PC-9 (cell line): ENCODE measurements around the gene NCK1. TPM values are rescaled to one million over a fixed set of nuclear protein-coding genes. Genes with fewer than 3 reads are reported as not detected.

ENCODE experiments used
- BruUV-seq: library from RNA; stranded (reverse); fragments of 400-500 nt; replicated peaks from 2 replicates; lab custom pipeline; 2021; lab: Mats Ljungman, UMichigan
- CTCF ChIA-PET: fragments of 300-600 bp; sonication (Branson Sonifier 250); formaldehyde crosslinking; loops from one replicate; lab custom pipeline; 2022; ENCODE audit warnings: antibody characterized with exemption; lab: Charles Lee
- POLR2A ChIA-PET: fragments of 300-600 bp; sonication (Branson Sonifier 250); formaldehyde crosslinking; loops from one replicate; lab custom pipeline; 2022; ENCODE audit warnings: antibody characterized with exemption; ENCODE audit not compliant: unreplicated experiment; lab: Charles Lee
- DNase-seq, 2 experiments: peaks; one replicate each; pipeline versions ENCODE4 v3.0.0 to v3.0.0-alpha.2; 2015 to 2022; ENCODE audit warnings: mixed read lengths in 1 of 2
- H2AFZ ChIP-seq: fragments of 200-600 bp; sonication (generic); 2 replicates; pipeline ENCODE4 v1.8.1; 2017; ENCODE audit warnings: antibody characterized with exemption
- H3F3A ChIP-seq: fragments of 200-600 bp; sonication (generic); 2 replicates; pipeline ENCODE4 v1.8.1; 2017; ENCODE audit warnings: antibody characterized with exemption, mild to moderate bottlenecking, low read depth; ENCODE audit not compliant: insufficient read depth
- H3K27ac ChIP-seq: fragments of 200-600 bp; sonication (generic); 2 replicates; pipeline ENCODE4 v1.6.1; 2016; ENCODE audit warnings: mixed run types
- H3K27me3 ChIP-seq: fragments of 200-600 bp; sonication (generic); 2 replicates; pipeline ENCODE4 v1.6.1; 2016; ENCODE audit warnings: low read depth, mixed run types; ENCODE audit not compliant: insufficient read depth
- H3K36me3 ChIP-seq: fragments of 200-600 bp; sonication (generic); 2 replicates; pipeline ENCODE4 v1.6.1; 2016; ENCODE audit warnings: low read depth, mixed run types
- H3K4me1 ChIP-seq: fragments of 200-600 bp; sonication (generic); replicated peaks from 2 replicates; pipeline ENCODE4 v1.6.1; 2016; ENCODE audit warnings: mixed run types; ENCODE audit not compliant: insufficient read depth
- H3K4me2 ChIP-seq: fragments of 200-600 bp; sonication (generic); 2 replicates; pipeline ENCODE4 v1.6.1; 2017; ENCODE audit warnings: mixed run types
- H3K4me3 ChIP-seq: fragments of 200-600 bp; sonication (generic); 2 replicates; pipeline ENCODE4 v1.6.1; 2016; ENCODE audit warnings: mixed run types
- H3K79me2 ChIP-seq: fragments of 200-600 bp; sonication (generic); 2 replicates; pipeline ENCODE4 v1.6.1; 2017; ENCODE audit warnings: low read depth, mixed run types
- H3K9me2 ChIP-seq: fragments of 200-600 bp; sonication (generic); 2 replicates; pipeline ENCODE4 v1.8.1; 2017; ENCODE audit warnings: mild to moderate bottlenecking; ENCODE audit not compliant: insufficient read depth
- H3K9me3 ChIP-seq: fragments of 200-600 bp; sonication (generic); 2 replicates; pipeline ENCODE4 v1.8.1; 2016; ENCODE audit warnings: low read depth; ENCODE audit not compliant: insufficient read depth
- H4K20me1 ChIP-seq: fragments of 200-600 bp; sonication (generic); 2 replicates; pipeline ENCODE4 v1.8.1; 2017; ENCODE audit not compliant: insufficient read depth
- CTCF ChIP-seq: fragments of 200-600 bp; sonication (generic); conservative IDR thresholded peaks from 2 replicates; pipeline ENCODE4 v1.6.1; 2017; ENCODE audit warnings: mixed run types, antibody characterized with exemption, mild to moderate bottlenecking, moderate library complexity
- EZH2 ChIP-seq: fragments of 200-600 bp; sonication (generic); IDR thresholded peaks from 2 replicates; pipeline ENCODE4 v1.8.0; 2017; ENCODE audit warnings: antibody characterized with exemption, low read depth
- intact Hi-C: fragments of 100-400 bp; cut with micrococcal nuclease; formaldehyde crosslinking; loops from one replicate; pipeline ENCODE4 v1.10.0; 2022; ENCODE audit not compliant: unreplicated experiment
- total RNA-seq: library from RNA; stranded (reverse); gene quantifications from 2 replicates; pipeline ENCODE4 v1.2.3, GENCODE V29; 2021

NCK1 gene
- total RNA-seq, 1 experiment from 2014 or later: 42.7 TPM

DNA sequence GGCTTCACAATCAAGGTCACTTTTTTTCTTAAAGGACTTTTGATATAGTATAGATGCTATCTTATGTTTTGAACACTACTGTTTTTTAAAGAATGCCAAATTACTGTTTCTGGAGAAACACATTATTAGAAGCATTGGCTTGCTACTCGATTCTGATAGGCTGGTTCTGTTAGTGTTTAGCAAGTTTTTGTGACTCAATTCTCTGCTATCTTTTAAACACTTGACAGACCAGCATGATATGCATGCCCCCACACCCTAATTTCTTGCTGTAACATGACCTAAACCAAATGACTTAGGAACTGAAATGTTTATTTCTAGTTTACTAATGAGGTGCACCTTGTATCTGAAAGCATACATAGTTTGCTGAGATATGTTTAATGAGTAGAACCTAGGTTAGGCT is 90.3 kb downstream of the NCK1 start:
- Histone ChIP-seq H3K4me1 (peaks cover 55% of the 10 kb centered on the region), H3K27ac (no peak overlapping the region), H3F3A (peaks cover 33% of the 10 kb centered on the region), H3K9me3 (no peaks in the 10 kb centered on the region), H3K4me3 (no peak overlapping the region), H2AFZ (no peak overlapping the region), H4K20me1 (peaks cover 7% of the 10 kb centered on the region), H3K4me2 (peak overlapping the region; percentile 15; the same call in 1 of the 2 replicates), H3K36me3 (no peaks in the 10 kb centered on the region), H3K79me2 (peaks cover 4% of the 10 kb centered on the region; the same call in 1 of the 2 replicates), H3K27me3 (no peaks in the 10 kb centered on the region), H3K9me2 (no peaks in the 10 kb centered on the region)
- intact Hi-C loops: no loop called here
- CTCF ChIA-PET: no interaction called here
- DNase-seq: peak in 1 of 2 experiments; percentile 49
- POLR2A ChIA-PET: no interaction called here
- no peak for TF ChIP-seq CTCF
- TF ChIP-seq EZH2: no peak
- BruUV-seq: no TSS peak

- BruUV-seq: no TSS peak
- peak in 1 of 2 experiments; percentile 46 for DNase-seq
- H4K20me1 ChIP-seq: no peaks in the 10 kb centered on the region
- H3K27ac ChIP-seq: no peak overlapping the region; the same call in 1 of the 2 replicates
- H3K4me3 ChIP-seq: no peak overlapping the region
- ChIA-PET POLR2A (no interaction called here), CTCF (interaction anchor here (1.3 kb wide), 1 partner anchor 9 kb away, joined by 3 read pairs; no protein-coding TSS in a partner anchor)
- H3K27me3 ChIP-seq: no peaks in the 10 kb centered on the region
- H3K9me3 ChIP-seq: no peaks in the 10 kb centered on the region
- TF ChIP-seq EZH2: no peak
- no peak for TF ChIP-seq CTCF
- H2AFZ ChIP-seq: no peak overlapping the region
- no peaks in the 10 kb centered on the region for H3K9me2 ChIP-seq
- peaks cover 4% of the 10 kb centered on the region; the same call in 1 of the 2 replicates for H3K79me2 ChIP-seq
- peaks cover 61% of the 10 kb centered on the region for H3K4me1 ChIP-seq
- peak overlapping the region; percentile 62 for H3K4me2 ChIP-seq
- H3F3A ChIP-seq: peaks cover 36% of the 10 kb centered on the region
- intact Hi-C loops: no loop called here
- H3K36me3 ChIP-seq: 0 out of 2 replicates have a peak, but pooled peaks cover 4% of the 10 kb centered on the region
Measured at GRCh38 chr3:136954251-136954650, 92.2 kb downstream of the NCK1 start.

GRCh38 chr3:136954980-136955780 is 93.2 kb downstream of the NCK1 start:
- H3K27ac ChIP-seq: peak overlapping the region; percentile 86
- peak overlapping the region; percentile 8; the same call in 1 of the 2 replicates for H3K4me3 ChIP-seq
- POLR2A ChIA-PET: interaction anchor here (0.6 to 0.8 kb wide), 2 partner anchors 93 to 94 kb away, joined by 4 read pairs; partner anchors contain the start of gene NCK1
- H3K9me2 ChIP-seq: no peaks in the 10 kb centered on the region
- CTCF ChIA-PET: interaction anchor here (0.7 to 1.6 kb wide), 3 partner anchors 8 to 203 kb away, joined by 3 to 7 read pairs (median 3); partner anchors contain the start of gene STAG1
- no peaks in the 10 kb centered on the region for H3K9me3 ChIP-seq
- H4K20me1 ChIP-seq: no peaks in the 10 kb centered on the region
- peaks cover 45% of the 10 kb centered on the region for H3F3A ChIP-seq
- H3K4me2 ChIP-seq: peak overlapping the region; percentile 62
- DNase-seq: no peak
- TF ChIP-seq EZH2 (no peak), CTCF (no peak)
- no peaks in the 10 kb centered on the region; the same call in 1 of the 2 replicates for H3K79me2 ChIP-seq
- peaks cover 67% of the 10 kb centered on the region for H3K4me1 ChIP-seq
- no peak overlapping the region for H2AFZ ChIP-seq
- H3K36me3 ChIP-seq: 0 out of 2 replicates have a peak, but pooled peaks cover 4% of the 10 kb centered on the region
- intact Hi-C loops: loop anchor here (5.0 kb wide), 3 partner anchors 93 to 328 kb away; partner anchors contain the start of genes NCK1 and STAG1
- no peaks in the 10 kb centered on the region for H3K27me3 ChIP-seq
- no TSS peak for BruUV-seq
